ENCODE data around the gene ZDHHC23.

ZDHHC23 gene

GRCh38 chr3:114011059-114011797 lies 63.4 kb downstream of the ZDHHC23 start:
- TF ChIP-seq CTCF (IDR thresholded peaks at IDR 0.05) = no peak
